DMS114 treated with DMSO at 0.1 percent for 48 hours (cell line): ENCODE data around the gene ANKRD22.

Source experiments
- DNase-seq: peaks from one replicate; lab custom pipeline; 2025; ENCODE audit not compliant: unreplicated experiment; lab: John Stamatoyannopoulos, UW

Gene ANKRD22

GRCh38 chr10:88879534-88880281 lies 28.1 kb upstream of the ANKRD22 start, which contains the start of gene STAMBPL1:
STAMBPL1 (plus strand) TSS chr10:88880245; CDS start chr10:88901709, 21,464 bp downstream.
- DNase-seq, result no peak

GRCh38 chr10:88877298-88877697 lies 25.7 kb upstream of the ANKRD22 start:
- no peak for DNase-seq

- no peak for DNase-seq
Observed at GRCh38 chr10:88875081-88875480, 23.4 kb upstream of the ANKRD22 start.

- DNase-seq, result no peak
Observed at GRCh38 chr10:88874281-88874680, 22.6 kb upstream of the ANKRD22 start.

DNA sequence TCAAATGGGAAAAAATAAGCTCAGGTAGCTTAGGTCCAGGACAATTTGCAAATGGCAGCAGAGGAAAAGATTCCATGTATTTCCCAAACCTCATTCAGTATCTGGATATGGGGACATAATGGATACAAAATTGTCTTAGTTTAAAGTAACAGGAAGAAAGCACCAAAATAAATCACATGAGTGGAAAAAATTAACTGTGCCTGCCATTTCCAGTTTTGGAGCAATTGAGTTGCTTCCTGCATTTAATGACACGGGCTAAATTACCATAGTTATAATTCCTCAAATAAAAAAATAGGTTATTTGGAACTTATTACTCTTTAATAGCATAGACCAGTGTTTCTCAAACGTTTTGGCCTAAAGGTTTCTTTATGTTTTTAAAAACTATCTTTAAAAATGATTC lies 22.1 kb upstream of the ANKRD22 start:
- no peak for DNase-seq

DNA sequence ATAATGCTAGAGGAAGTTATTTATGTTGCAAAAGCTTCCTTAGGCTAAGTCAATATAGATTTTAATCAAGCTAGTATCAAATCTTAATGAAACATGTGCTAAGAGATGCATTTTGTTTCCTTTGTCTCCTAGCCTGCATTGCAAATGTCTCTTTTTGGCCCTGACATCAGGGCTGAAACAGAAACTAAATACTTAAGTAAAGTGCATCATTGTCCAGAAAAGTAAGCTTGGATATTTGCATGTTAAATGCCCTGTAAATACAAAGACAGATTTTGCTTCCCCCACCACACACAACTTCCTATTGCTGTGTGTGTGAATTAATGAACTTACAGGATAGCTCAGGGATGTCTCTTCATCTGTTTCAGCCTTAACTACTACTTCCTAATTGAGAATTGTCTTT lies 18.4 kb upstream of the ANKRD22 start:
- DNase-seq, result no peak

GRCh38 chr10:88866454-88866853 lies 14.8 kb upstream of the ANKRD22 start:
- no peak for DNase-seq

DNA sequence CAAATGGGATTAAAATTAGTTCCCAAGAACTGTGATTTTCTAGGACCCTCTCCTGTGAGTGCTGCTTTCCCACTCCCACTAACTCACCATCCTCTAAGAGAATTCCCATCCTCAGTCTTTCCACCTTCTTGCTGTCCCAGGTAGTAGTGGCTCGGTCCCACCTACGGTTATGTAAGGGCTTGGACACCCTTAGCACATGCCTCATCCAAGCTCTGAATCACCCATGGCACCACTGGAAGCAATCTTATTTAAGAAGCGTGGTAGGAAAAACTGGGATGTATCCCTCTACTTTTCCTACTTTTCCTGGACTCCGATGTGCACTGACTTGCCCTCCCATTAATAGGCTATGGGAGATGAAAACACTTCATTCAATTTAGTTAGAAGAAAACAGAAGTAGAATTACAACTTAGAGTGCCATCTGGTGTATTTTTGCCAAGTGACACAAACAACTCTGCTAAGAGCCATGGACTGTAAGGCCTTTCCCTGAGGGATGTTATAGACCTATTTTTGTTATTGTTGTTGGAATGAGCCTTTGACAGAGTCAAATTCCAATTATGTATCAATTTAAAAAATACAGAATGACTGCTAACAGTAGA lies 13.7 kb upstream of the ANKRD22 start:
- DNase-seq, result no peak

DNA sequence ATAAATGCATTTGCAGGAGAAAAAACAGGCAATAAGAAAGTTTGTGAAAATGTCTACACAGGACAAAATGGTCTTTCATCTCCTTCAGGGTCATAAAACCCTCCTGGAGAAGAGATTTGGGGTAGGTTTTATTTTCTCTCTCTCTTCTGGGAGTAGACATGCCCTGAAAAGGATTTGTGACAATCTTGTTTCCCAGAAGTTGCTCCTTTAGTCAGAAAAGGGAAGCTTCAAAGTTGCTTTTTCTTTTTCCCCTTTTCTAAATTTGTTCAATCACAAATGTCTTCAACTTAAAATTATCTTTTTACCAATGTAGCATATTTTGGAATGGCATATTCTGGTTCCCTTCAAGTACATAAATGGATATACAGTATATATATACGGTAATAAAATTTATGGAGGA lies 9.4 kb upstream of the ANKRD22 start:
- DNase-seq, result no peak

DNA sequence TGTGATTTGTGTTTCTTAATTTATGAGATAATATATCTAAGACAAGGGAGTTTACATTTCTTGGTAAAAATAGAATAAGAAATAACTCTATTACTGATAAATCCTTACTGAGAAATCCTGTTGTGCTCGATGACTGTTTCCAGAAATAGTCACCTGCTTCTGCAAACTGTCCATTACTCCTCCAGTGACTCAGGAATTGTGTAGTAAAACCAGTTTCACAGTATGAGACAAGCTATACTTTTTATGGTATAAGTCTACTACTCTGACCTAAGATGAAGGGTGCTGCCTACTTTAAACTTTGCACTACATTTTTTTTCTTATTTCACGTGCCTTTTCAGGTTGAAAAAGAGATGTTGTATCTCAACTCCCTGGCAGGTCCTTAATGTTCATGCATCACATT lies 6.8 kb upstream of the ANKRD22 start:
- DNase-seq, result no peak

DNA sequence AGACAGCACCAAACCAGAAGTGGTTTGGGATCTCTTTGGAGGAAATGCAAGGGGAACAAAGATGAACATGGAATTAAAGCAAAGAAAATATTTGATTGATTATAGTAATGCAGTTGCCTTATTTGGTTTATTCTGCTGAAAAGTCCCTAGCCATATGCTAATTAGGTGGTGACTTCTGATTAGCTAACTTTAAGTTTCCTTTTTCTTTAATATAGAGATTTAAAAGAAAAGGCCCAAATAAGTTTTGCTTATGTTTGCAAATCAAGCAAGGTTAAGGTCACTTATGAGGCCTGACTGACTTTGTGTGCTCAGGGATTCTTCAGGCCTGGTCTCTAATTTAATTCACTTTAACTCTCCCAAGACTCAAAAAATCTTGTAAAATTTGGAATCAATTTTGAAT lies 6.2 kb upstream of the ANKRD22 start:
- DNase-seq, result no peak

- no peak for DNase-seq
Observed at GRCh38 chr10:88854684-88855083, 3.0 kb upstream of the ANKRD22 start.

DNA sequence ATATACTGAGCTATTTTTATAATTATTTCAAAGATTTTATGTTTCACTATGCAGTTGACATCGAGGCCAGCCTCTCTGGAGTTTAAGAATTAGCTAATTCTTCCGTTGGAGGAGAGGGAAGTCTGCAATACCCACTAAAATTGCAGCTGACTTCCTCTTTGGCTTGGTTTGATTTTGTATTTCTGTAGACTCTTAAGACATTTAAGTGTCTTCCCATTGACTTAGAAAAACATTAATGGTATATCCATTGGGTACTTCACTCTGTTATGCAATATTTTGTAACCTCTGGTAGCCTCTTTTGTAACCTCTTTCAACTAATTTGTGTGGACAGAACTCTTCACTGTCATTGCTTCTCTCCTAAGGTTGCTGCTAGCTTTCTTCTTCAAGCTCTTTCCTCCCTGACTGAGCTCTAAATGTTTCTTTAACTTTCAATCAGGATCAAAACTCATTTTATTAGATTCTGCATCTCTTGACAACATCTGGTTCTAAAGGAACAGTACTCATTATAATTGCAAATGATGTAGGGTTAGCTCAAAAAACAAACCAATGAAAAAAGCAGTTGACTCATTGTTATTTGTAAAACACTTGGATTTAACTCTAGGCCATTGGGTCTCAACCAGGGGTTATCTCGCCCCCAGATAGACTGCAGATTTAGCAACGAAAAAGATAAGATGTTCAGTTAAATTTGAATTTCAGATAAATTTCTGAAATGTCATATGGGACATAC lies 1.7 kb upstream of the ANKRD22 start:
- DNase-seq, result no peak

DNA sequence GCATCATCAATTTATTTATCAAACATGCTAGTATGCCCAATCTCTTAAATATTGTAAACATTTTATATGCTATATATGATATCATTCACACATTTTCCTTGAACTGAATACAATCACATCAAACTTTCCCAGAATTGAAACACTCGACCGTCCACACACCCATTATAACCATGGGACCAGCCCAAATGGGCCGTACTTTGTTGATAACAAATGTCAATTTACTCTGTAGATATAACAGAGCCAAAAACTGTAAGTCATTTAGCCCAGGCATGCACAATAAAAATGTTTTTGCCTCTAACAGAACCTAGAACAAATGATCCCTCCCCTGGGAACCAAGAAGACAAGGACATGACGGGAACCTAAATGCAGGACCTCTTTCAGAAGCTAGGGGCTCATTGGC lies 683 bp upstream of the ANKRD22 start:
- DNase-seq, result no peak

- no peak for DNase-seq
Observed at GRCh38 chr10:88850712-88851111, 932 bp downstream of the ANKRD22 start.

DNA sequence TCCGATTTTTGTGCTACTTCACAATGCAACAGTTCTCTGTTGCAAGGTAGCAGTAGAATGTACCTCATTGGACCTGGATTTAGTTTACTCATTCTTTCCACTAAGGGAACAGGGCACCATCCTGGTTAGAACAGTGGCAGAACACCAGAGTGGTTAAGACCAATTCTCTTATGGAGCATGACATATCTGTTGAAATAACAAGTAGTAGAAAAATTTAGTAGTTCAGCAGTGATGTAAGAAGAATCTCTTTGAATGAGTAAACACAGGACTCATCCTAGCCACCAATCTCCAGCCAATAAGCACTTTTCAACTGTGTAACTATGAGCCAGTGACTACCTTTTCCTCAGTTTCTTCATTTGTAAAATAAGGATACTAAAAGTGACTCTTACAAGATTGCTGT lies 2.4 kb downstream of the ANKRD22 start:
- no peak for DNase-seq

GRCh38 chr10:88848499-88848898 lies 3.1 kb downstream of the ANKRD22 start:
- no peak for DNase-seq

- DNase-seq, result no peak
Observed at GRCh38 chr10:88843171-88843570, 8.5 kb downstream of the ANKRD22 start.

GRCh38 chr10:88841316-88842111 lies 10.1 kb downstream of the ANKRD22 start:
- DNase-seq, result no peak

DNA sequence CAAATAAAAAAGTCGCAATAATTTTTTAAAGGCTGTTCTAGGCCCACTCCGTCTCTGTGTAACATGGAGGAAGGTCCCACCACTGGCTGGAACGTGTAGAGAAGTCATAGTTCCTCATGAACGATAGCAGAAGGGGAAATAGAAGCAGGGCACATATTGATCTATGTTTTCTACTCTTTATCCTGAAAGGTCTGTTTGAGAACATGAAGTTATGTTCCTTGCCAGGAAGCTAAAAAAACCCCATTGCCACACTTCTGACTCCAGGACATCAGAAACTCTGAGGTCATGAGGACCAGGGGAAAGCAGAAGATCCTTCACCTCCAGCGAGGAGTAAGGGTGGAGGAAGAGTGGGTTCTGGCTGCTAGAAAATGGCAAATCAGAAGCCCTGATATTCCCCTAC lies 10.8 kb downstream of the ANKRD22 start:
- DNase-seq, result no peak

GRCh38 chr10:88840104-88840503 lies 11.5 kb downstream of the ANKRD22 start:
- DNase-seq, result no peak
